AG10803 (cell line): ENCODE results near the gene POLE2.

Experiments
- DNase-seq: peaks from one replicate; pipeline ENCODE4 v3.0.0; 2010; ENCODE audit warnings: low read depth
- H3K4me3 ChIP-seq: 2 replicates; pipeline ENCODE4 v1.5.1; 2011; ENCODE audit warnings: mild to moderate bottlenecking, low read length, control low read depth
- TF ChIP-seq, protein P1 (sequence below): conservative IDR thresholded peaks from 2 replicates; pipeline ENCODE4 v1.5.1; 2011; ENCODE audit warnings: mild to moderate bottlenecking, low read length, control low read depth, inconsistent platforms

The POLE2 gene

DNA sequence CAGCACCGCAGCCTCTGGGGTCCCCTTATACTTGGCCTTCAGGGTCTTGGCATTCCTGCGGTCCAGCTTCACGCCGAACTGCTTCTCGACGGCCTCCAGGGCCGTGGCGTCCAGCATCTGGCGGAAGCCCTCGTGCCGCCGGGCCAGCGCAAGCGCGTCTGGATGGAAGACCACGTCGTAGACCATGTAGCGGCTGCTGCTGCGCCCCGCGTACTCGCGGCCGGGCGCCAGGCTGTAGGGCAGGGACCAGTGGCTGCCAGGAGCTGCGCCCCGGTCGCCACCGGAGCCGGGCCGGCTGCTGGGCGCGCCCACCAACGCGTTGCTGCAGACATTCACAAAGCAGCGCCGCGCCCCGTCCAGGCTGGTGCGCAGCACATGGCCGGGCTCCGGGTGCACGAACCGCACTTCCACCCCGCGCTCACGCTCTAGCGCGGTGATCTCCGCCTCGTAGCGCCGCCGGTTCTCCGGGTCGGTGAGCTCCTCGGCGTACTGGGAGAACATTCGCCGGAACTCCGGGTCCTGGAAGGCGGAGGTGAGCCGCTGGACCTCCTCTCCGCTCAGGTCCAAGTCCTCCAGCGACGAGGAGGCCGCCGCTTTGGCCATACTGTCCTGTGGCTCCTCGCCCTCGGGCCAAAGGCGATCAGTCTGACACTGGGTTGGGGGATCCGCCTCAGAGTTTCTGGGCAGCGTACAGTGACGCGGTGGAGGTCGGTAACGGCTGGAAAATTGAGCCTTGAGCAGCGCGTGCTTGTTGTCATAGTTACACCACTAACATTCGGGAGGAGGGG, 53.3 kb downstream of the POLE2 start, which contains the start of gene DNAAF2:
Gene DNAAF2, minus strand, starts transcription at position 698 of the 788 bp plus-strand sequence. Its CDS starts 95 bp downstream, at position 603.
- H3K4me3 ChIP-seq = peak within 1 kb of the TSS; percentile 91
- DNase-seq = peak; percentile 73
- TF ChIP-seq, protein P1, sequence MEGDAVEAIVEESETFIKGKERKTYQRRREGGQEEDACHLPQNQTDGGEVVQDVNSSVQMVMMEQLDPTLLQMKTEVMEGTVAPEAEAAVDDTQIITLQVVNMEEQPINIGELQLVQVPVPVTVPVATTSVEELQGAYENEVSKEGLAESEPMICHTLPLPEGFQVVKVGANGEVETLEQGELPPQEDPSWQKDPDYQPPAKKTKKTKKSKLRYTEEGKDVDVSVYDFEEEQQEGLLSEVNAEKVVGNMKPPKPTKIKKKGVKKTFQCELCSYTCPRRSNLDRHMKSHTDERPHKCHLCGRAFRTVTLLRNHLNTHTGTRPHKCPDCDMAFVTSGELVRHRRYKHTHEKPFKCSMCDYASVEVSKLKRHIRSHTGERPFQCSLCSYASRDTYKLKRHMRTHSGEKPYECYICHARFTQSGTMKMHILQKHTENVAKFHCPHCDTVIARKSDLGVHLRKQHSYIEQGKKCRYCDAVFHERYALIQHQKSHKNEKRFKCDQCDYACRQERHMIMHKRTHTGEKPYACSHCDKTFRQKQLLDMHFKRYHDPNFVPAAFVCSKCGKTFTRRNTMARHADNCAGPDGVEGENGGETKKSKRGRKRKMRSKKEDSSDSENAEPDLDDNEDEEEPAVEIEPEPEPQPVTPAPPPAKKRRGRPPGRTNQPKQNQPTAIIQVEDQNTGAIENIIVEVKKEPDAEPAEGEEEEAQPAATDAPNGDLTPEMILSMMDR = no peak

DNA sequence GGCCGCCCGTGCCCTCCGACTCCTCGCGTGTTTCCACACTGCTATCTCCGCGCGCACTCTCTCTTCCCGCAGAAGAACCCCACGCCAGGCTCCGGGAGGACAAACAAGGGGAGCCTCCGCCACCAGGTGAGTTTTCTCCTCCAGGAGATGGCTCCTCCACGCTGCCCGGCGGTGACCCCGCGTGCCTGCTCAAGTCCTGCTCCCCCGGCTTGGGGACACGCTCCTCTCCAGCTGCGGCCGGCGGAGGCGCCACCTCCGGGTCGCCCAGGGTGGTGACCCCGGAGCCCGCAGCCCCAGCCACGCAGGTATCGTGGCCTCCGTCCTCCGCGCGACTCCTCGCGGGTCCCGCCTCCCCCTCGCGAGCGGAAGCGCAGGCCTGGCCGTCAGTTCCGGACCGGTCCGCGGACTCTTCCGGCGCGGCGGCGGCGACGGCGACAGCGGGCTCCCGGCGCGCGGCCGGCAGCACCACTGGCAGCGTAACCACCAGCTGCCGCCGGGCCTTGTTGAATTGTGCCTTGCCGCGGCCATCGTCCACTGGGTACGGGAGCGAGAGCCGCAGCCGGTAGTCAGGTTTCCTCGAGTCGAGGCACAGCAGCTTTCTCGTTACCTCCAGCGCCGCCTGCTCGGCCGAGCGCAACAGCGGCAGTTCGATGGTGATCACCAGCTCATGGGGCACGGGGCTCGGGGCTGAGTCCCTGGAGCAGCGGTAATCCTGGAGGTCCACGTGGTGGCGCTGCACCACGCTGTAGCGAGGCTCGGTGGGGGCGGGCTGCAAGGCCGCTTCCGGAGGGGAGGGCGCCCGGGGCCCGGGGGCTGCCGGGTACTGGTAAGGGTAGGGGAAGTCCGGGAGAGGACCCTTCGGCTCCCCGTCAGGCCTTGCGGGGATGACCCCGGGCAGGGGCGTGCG, 54.1 kb downstream of the POLE2 start:
- H3K4me3 ChIP-seq = peak overlapping the region; percentile 91
- peak; percentile 93 for DNase-seq
- TF ChIP-seq, protein P1 = peak; percentile 65

DNA sequence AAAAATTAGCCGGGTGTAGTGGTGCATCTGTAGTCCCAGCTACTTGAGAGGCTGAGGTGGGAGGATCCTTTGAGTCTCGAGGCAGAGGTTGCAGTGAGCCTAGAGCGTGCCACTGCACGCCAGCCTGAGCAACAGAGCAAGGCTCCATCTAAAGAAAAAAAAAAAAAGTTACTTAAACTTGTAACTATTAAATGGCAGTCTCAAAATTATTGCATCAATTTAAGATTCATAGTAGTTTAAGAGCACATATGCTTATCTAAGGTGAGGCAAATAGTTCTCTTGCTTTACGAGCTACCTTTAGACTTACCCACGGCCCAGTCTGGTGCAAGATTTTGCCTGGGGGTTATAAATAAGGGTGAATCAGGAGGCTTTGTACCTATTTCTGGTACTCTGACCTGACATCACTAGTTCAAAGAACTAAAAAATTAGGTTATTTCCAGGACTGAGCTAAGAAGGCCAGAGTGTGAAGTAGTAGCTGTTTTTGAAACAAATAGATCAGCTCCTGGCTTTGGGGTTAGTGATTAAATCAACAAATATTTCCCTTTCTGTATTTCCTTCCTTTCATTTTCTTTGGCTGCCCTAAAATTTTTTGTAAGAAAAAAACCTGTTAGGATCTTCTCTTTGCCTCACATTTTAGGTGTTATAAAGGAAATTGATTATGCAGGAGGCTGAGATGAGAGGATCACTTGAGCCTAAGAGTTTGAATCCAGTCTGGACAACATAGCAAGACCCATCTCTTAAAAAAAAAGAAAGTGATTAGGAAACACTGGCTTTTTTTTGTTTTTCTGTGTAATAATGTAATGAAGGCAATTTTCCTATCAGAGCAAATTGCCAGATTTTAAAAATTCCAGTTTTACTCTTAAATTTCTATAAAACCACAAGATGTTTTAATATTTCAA, 63.8 kb downstream of the POLE2 start:
- peak; percentile 15 for DNase-seq
- TF ChIP-seq, protein P1 = no peak
- H3K4me3 ChIP-seq = no peak overlapping the region

DNA sequence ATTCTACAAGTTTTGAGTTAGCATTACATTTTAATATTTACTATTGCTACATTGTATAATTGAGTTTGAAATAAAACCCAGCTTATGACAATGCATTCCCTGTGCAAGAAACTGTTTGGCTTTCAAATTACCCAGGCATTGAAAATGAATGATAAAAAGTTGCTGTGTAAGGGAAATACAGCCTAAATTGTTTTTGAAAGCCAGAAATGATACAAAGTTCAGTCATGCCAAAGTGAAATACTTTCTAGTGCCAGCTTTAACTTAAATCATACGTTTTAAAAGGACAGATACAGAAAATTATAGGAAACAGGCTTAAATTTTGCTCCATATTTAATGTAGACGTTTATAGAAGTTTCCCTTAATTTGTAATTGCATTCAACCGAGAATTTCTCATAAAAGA, 64.6 kb downstream of the POLE2 start:
- TF ChIP-seq, protein P1 = no peak
- peak overlapping the region; percentile 95 for H3K4me3 ChIP-seq

DNA sequence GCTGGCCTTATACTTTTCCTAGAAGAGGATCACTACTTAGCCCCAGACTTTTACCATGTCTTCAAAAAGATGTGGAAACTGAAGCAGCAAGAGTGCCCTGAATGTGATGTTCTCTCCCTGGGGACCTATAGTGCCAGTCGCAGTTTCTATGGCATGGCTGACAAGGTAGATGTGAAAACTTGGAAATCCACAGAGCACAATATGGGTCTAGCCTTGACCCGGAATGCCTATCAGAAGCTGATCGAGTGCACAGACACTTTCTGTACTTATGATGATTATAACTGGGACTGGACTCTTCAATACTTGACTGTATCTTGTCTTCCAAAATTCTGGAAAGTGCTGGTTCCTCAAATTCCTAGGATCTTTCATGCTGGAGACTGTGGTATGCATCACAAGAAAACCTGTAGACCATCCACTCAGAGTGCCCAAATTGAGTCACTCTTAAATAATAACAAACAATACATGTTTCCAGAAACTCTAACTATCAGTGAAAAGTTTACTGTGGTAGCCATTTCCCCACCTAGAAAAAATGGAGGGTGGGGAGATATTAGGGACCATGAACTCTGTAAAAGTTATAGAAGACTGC, 65.9 kb downstream of the POLE2 start:
- DNase-seq = no peak
- TF ChIP-seq, protein P1 = no peak
- H3K4me3 ChIP-seq = peak overlapping the region; percentile 95

More for the DNA sequence above, 64.6 kb downstream of the POLE2 start:
- DNase-seq = no peak
